Naive thymus-derived CD4-positive, alpha-beta T cell (primary cell): Measurements from ENCODE around the gene RASD2. TPM values are rescaled to one million over a fixed set of nuclear protein-coding genes. Genes with fewer than 3 reads are reported as not detected.

ENCODE experiments used
- ATAC-seq: fragments of 150-1000 bp; cut with Tn5 transposase; 2 replicates; pipeline ENCODE4 v1.10.0; 2021; ENCODE audit warnings: mild to moderate bottlenecking, moderate library complexity
- CTCF ChIA-PET: fragments of 350-600 bp; sonication (Branson Sonifier 250); formaldehyde crosslinking; loops from one replicate; lab custom pipeline; 2021; ENCODE audit warnings: antibody characterized with exemption; lab: Charles Lee
- POLR2A ChIA-PET: fragments of 350-600 bp; sonication (Branson Sonifier 250); formaldehyde crosslinking; loops from one replicate; lab custom pipeline; 2021; ENCODE audit warnings: antibody characterized with exemption, inconsistent platforms; lab: Charles Lee
- DNase-seq, 9 donors: peaks; one replicate each; pipeline versions ENCODE4 v3.0.0 to v3.0.0-alpha.2; 2020 to 2022; ENCODE audit warnings: mixed read lengths in 1 of 9
- H3K27ac ChIP-seq: one replicate; pipeline ENCODE4 v1.7.0; 2013; ENCODE audit warnings: mild to moderate bottlenecking, low read depth, low read length, moderate library complexity
- H3K27me3 ChIP-seq, 2 donors: one replicate each; pipeline ENCODE4 v1.7.0; 2013; ENCODE audit warnings: low read length in 2 of 2, mild to moderate bottlenecking in 2 of 2, moderate library complexity in 2 of 2; ENCODE audit not compliant: control insufficient read depth in 2 of 2, insufficient read depth in 2 of 2
- H3K36me3 ChIP-seq, 3 experiments: 1 replicate in 2 of 3; 2 replicates in 1 of 3; pipeline ENCODE4 v1.7.0; 2013; ENCODE audit warnings: low read length in 3 of 3, mild to moderate bottlenecking in 3 of 3, moderate library complexity in 1 of 3; ENCODE audit not compliant: insufficient read depth in 3 of 3, control insufficient read depth in 2 of 3
- H3K4me1 ChIP-seq, 2 donors: one replicate each; pipeline ENCODE4 v1.7.0; 2013; ENCODE audit warnings: low read length in 2 of 2, mild to moderate bottlenecking in 2 of 2, moderate library complexity in 1 of 2; ENCODE audit not compliant: control insufficient read depth in 2 of 2, insufficient read depth in 2 of 2
- H3K4me3 ChIP-seq: 2 replicates; pipeline ENCODE4 v1.7.0; 2013; ENCODE audit warnings: mild to moderate bottlenecking, low read length
- H3K9me3 ChIP-seq, 3 experiments: 1 replicate in 2 of 3; 2 replicates in 1 of 3; pipeline ENCODE4 v1.7.0; 2013; ENCODE audit warnings: low read length in 3 of 3; ENCODE audit not compliant: control insufficient read depth in 2 of 3
- H3K27ac Mint-ChIP-seq, 9 donors: one replicate each; pipeline ENCODE4 v1.8.0; 2020 to 2022; ENCODE audit warnings: mixed read lengths in 9 of 9, mild to moderate bottlenecking in 8 of 9, moderate library complexity in 5 of 9, inconsistent platforms in 2 of 9
- H3K27me3 Mint-ChIP-seq, 5 donors: one replicate each; pipeline ENCODE4 v1.8.0; 2021 to 2022; ENCODE audit warnings: mixed read lengths in 5 of 5, mild to moderate bottlenecking in 1 of 5
- H3K36me3 Mint-ChIP-seq, 5 donors: one replicate each; pipeline ENCODE4 v1.8.0; 2020 to 2022; ENCODE audit warnings: mixed read lengths in 5 of 5, mild to moderate bottlenecking in 3 of 5, inconsistent platforms in 1 of 5
- H3K4me1 Mint-ChIP-seq, 7 donors: one replicate each; pipeline ENCODE4 v1.8.0; 2020 to 2022; ENCODE audit warnings: mixed read lengths in 7 of 7, mild to moderate bottlenecking in 3 of 7, inconsistent platforms in 1 of 7
- H3K4me3 Mint-ChIP-seq, 10 donors: one replicate each; pipeline ENCODE4 v1.8.0; 2020 to 2022; ENCODE audit warnings: mild to moderate bottlenecking in 10 of 10, mixed read lengths in 10 of 10, moderate library complexity in 6 of 10, inconsistent platforms in 2 of 10
- H3K9me3 Mint-ChIP-seq, 11 donors: one replicate each; pipeline ENCODE4 v1.8.0; 2020 to 2022; ENCODE audit warnings: mixed read lengths in 11 of 11, mild to moderate bottlenecking in 4 of 11, inconsistent platforms in 1 of 11, moderate library complexity in 1 of 11
- intact Hi-C, 2 donors: fragments of 100-400 bp; cut with micrococcal nuclease; formaldehyde crosslinking; loops; one replicate each; pipeline ENCODE4 v1.15.1; 2023
- polyA plus RNA-seq, 2 donors: library from polyadenylated mRNA; unstranded; fragments of 300-500 nt; fragmentation: Illumina TruSeq; gene quantifications; one replicate each; pipeline ENCODE4 v1.2.3, GENCODE V29; 2021
- total RNA-seq, 6 experiments: library from RNA in 5 of 6; stranded (reverse) in 5 of 6; gene quantifications; 1 replicate in 5 of 6; 2 replicates in 1 of 6; pipeline ENCODE4 v1.2.3 and lab custom pipeline; 2021 to 2026

The RASD2 gene
- total and polyA plus RNA-seq, 7 experiments from 2014 or later, result 0.05 to 1.4 (median 0.24) TPM; not detected in 4

DNA sequence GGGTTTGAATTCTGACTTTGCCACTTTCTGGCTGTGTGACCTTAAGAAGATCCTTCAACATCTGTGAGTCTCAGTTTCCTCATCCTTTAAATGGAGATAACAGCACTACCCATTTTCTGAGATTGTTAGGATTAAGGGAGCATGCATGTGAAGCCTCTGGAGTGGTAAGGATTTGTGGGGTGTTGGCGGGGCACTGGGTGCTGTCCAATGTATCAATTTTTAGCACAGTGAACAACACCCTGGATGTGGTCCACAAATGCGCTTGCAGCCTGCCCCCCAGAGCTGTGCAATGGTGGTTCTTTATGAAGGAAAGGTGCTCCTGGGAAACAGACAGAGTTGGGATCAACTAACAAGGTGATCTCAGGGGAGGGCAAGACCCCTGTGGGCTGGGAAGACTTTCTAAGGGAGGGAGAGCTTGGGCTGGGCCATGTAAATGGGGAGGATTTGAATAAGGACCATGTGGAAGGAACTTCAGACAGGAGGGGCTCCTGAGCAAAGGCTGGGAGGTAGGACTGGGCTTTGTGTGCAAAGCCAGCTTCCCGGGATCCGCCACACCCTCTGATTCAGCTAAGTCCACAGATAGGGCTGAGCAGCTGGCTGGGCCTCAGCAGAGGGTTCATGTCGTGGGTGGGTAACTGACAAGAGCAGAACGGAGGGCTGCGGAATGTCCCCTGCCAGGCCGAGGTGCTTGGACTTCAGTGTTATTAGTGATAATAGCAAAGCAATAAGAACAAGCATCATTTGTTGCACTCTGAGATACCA lies 22.7 kb upstream of the RASD2 start:
- DNase-seq (no peak), ATAC-seq (no peak)
- no peaks in the 10 kb centered on the region for H3K27me3 ChIP-seq
- no peak overlapping the region for H3K4me3 ChIP-seq
- H3K36me3 Mint-ChIP-seq, result no peaks in the 10 kb centered on the region
- H3K27me3 Mint-ChIP-seq, result peaks cover 17 to 59% (median 34%) of the 10 kb centered on the region in 5 donors
- no peak overlapping the region for H3K4me3 Mint-ChIP-seq
- no peak overlapping the region for H3K27ac ChIP-seq
- POLR2A ChIA-PET, result no interaction called here
- H3K4me1 ChIP-seq, result no peaks in the 10 kb centered on the region
- H3K36me3 ChIP-seq, result no peaks in the 10 kb centered on the region
- H3K9me3 Mint-ChIP-seq, result no peaks in the 10 kb centered on the region
- no peak overlapping the region for H3K27ac Mint-ChIP-seq
- H3K9me3 ChIP-seq, result no peaks in the 10 kb centered on the region
- CTCF ChIA-PET, result no interaction called here
- H3K4me1 Mint-ChIP-seq, result peaks cover 0 to 3% (median 0%) of the 10 kb centered on the region in 7 donors
- intact Hi-C loops, result no loop called here

DNA sequence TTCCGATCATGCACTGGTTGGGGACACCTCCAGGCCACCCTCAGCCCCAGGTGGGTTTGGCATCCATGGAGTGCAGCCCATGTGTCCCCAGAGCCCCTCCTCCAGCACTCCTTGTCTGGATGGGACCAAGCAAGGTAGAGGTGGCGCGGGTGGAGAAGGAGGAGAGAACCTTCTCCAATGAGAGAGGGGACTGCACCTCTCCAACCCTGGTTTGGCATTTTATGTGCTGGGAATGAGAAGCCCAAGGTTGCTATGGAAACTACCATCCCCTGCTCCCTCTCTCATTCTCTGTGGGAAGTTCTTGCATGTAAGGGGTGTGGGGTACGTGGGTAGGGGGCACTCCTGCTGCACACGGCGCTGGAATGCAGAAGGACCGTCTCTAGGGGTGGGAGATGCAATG lies 21.8 kb upstream of the RASD2 start:
- Histone ChIP-seq H3K4me3 (no peak overlapping the region), H3K9me3 (no peaks in the 10 kb centered on the region), H3K27me3 (no peaks in the 10 kb centered on the region), H3K4me1 (no peaks in the 10 kb centered on the region), H3K27ac (no peak overlapping the region), H3K36me3 (no peaks in the 10 kb centered on the region)
- Mint-ChIP-seq H3K4me1 (peaks cover 0 to 3% (median 0%) of the 10 kb centered on the region in 7 donors), H3K27ac (no peak overlapping the region), H3K36me3 (no peaks in the 10 kb centered on the region), H3K9me3 (no peaks in the 10 kb centered on the region), H3K27me3 (peaks cover 17 to 57% (median 29%) of the 10 kb centered on the region in 5 donors), H3K4me3 (no peak overlapping the region)
- CTCF ChIA-PET, result no interaction called here
- no peak for DNase-seq
- intact Hi-C loops, result no loop called here
- no peak for ATAC-seq
- POLR2A ChIA-PET, result no interaction called here

DNA sequence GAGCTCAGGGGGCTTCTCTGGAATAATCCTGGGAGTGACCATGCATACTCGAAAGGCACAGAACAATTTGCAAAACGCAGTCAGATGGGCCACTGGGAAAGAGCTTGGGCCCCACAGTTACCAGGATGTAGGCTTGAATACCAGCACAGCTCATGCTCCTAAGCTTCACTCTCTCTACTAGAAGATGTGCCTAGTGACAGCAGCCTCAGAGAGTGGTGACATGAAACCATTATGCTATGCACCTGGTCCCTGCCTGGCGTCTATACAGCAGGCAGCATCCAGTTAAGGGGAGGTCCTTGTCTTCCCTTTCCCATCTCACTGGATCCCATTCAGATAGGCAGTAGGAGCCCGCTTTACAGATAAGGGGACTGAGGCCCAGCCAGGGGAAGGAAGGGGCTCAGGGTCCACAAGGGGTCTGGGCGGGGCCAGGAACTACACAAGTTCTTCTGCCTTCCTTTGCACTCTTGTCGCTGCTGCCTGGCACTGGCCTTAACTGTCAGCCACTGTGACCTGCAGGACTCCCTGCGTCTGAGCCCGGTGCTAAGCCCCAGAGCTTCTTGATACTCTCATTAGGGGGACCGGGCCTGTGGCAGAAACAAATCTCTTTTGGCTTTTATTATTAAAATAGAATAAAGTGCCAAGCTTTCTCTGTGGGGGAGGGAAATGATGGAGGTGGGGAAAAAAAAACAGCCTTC lies 21.2 kb upstream of the RASD2 start:
- H3K4me1 Mint-ChIP-seq, result peaks cover 0 to 3% (median 0%) of the 10 kb centered on the region in 7 donors
- ChIA-PET POLR2A (no interaction called here), CTCF (no interaction called here)
- no peaks in the 10 kb centered on the region for H3K27me3 ChIP-seq
- ATAC-seq (no peak), DNase-seq (no peak)
- no peaks in the 10 kb centered on the region for H3K36me3 ChIP-seq
- no peaks in the 10 kb centered on the region for H3K36me3 Mint-ChIP-seq
- no peaks in the 10 kb centered on the region for H3K9me3 ChIP-seq
- no peak overlapping the region for H3K4me3 Mint-ChIP-seq
- no peak overlapping the region for H3K27ac ChIP-seq
- no peaks in the 10 kb centered on the region for H3K9me3 Mint-ChIP-seq
- intact Hi-C loops, result no loop called here
- H3K27ac Mint-ChIP-seq, result no peak overlapping the region
- no peak overlapping the region for H3K4me3 ChIP-seq
- peaks cover 17 to 56% (median 28%) of the 10 kb centered on the region in 5 donors for H3K27me3 Mint-ChIP-seq
- H3K4me1 ChIP-seq, result no peaks in the 10 kb centered on the region

DNA sequence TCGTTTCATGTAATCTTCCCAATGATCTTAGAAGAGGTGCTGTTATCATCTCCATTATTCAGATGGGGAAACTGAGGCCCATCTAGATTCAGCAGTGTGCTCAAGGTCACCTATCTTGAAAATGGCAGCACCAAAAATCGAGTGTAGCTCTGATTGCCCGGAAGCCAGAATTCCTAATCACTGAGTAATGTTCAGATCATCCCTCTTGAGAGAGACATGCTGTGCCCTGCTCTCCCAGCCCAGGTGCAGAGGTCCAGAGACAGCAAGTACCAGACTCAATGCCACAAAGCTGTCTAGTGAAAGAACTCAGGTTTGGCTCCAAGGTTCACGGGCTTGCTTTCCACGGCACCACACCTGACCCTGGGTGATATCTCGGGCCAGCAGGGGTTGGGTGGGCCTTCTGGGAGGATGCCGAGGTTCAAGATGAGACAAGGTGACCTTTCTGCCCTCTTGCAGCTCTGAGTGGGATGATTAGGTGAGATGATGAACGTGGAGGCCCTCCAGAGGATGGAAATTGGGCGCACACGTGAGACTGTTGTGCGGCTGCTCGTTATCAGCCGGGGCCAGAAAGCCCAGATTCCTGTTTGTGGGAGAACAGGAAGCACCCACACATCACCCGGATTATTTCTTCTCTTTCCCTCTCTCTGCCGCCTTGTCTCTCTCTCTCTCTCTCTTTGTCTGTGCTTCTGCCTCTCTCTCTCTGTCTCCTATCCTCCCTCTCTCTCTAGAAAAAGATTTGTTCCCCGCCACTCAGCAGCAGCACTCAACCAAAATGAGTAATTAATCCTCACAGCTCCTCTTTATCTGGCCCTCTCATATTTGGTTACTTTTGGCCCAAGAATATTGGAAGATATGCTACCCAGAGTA lies 19.0 kb upstream of the RASD2 start:
- DNase-seq, result no peak
- no peak overlapping the region for H3K4me3 Mint-ChIP-seq
- no peaks in the 10 kb centered on the region for H3K4me1 ChIP-seq
- H3K9me3 ChIP-seq, result no peaks in the 10 kb centered on the region
- H3K27me3 ChIP-seq, result no peaks in the 10 kb centered on the region
- no peaks in the 10 kb centered on the region for H3K9me3 Mint-ChIP-seq
- H3K36me3 Mint-ChIP-seq, result no peaks in the 10 kb centered on the region
- POLR2A ChIA-PET, result interaction anchor here (0.5 kb wide), 1 partner anchor 14 kb away, joined by 4 read pairs; no protein-coding TSS in a partner anchor
- H3K4me3 ChIP-seq, result no peak overlapping the region
- peaks cover 14 to 43% (median 17%) of the 10 kb centered on the region in 5 donors for H3K27me3 Mint-ChIP-seq
- H3K4me1 Mint-ChIP-seq, result peaks cover 0 to 2% (median 0%) of the 10 kb centered on the region in 7 donors
- no peak overlapping the region for H3K27ac Mint-ChIP-seq
- H3K36me3 ChIP-seq, result no peaks in the 10 kb centered on the region
- ATAC-seq, result no peak
- no peak overlapping the region for H3K27ac ChIP-seq
- CTCF ChIA-PET, result no interaction called here
- intact Hi-C loops, result no loop called here

DNA sequence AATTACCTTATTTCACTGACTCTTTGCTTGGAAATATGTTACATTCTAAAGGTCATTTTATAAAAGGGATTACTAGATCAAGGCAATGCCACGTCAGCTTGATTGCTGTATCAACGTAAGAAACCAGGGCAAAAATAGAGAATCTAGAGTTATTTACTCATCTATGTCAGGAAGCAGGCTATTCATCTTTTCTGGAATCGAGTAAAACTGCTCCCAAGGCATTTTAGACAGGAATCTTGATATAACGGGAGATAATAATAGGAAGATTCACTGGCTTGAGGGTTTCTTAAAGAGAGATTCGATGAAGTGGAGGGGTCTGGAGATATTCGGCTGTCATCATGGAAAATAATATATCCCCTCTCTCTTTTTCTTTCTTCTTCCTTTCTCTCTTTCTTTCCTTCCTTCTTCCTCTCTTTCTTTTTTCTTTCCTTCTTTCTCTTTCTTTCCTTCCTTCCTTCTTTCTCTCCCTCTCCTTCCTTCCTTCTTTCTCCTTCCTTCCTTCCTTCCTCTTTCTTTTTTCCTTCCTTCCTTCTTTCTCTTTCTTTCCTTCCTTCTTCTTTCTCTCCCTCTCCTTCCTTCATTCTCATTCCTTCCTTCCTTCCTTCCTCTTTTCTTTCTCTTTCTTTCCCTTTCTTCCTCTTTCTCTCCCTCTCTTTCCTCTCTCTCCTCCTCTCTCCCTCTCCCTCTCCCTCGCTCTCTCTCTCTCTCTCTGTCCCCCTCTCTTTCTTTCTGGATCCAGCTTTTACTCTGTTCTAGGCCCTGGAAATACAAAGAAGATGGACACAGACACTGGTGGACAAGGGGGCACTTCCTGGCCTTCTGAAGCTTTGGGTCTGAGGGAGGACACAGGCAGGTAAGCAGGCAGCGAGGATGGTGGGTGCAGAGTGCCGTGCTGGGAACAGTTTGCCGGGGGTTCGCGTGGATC lies 18.1 kb upstream of the RASD2 start:
- Histone ChIP-seq H3K4me3 (no peak overlapping the region), H3K27me3 (no peaks in the 10 kb centered on the region), H3K27ac (no peak overlapping the region), H3K4me1 (no peaks in the 10 kb centered on the region), H3K36me3 (no peaks in the 10 kb centered on the region), H3K9me3 (no peaks in the 10 kb centered on the region)
- no peak overlapping the region for H3K4me3 Mint-ChIP-seq
- intact Hi-C loops, result no loop called here
- DNase-seq, result no peak
- ChIA-PET POLR2A (no interaction called here), CTCF (no interaction called here)
- no peak overlapping the region for H3K27ac Mint-ChIP-seq
- ATAC-seq, result no peak
- peaks cover 0 to 2% (median 0%) of the 10 kb centered on the region in 7 donors for H3K4me1 Mint-ChIP-seq
- no peaks in the 10 kb centered on the region for H3K36me3 Mint-ChIP-seq
- no peaks in the 10 kb centered on the region for H3K9me3 Mint-ChIP-seq
- H3K27me3 Mint-ChIP-seq, result peaks cover 11 to 38% (median 14%) of the 10 kb centered on the region in 5 donors
